ENCODE results near the gene LYVE1. TPM values are rescaled to one million over a fixed set of nuclear protein-coding genes. Genes with fewer than 3 reads are reported as not detected.

Gene LYVE1
- polyA plus RNA-seq, 1 experiment = 0.19 TPM

- Histone ChIP-seq H3K27ac (ENCODE audit: low read depth, low read length) (no peak overlapping the region), H3K27me3 (ENCODE audit: control insufficient read depth, insufficient read depth, low read length) (no peaks in the 10 kb centered on the region), H3K9me3 (ENCODE audit: control insufficient read depth, insufficient read depth, low read length) (no peaks in the 10 kb centered on the region), H3K4me3 (ENCODE audit: low read depth, low read length) (no peak overlapping the region)
- ChIA-PET POLR2A (no interaction called here), CTCF (no interaction called here)
- DNase-seq (ENCODE audit: low read depth, low spot score) = no peak
- no peak for TF ChIP-seq CTCF (IDR thresholded peaks at IDR 0.05; ENCODE audit: low read depth, low read length)
Observed at GRCh38 chr11:10608584-10608983, 40.1 kb upstream of the LYVE1 start.

- CTCF ChIA-PET = interaction anchor here (4.1 kb wide), 1 partner anchor 66 kb away, joined by 15 read pairs; the partner anchor contains the start of gene RNF141
- POLR2A ChIA-PET = interaction anchor here (1.4 to 1.9 kb wide), 2 partner anchors 23 to 67 kb away, joined by 4 to 8 read pairs; partner anchors contain the start of gene RNF141
- no peak for DNase-seq (ENCODE audit: low read depth, low spot score)
- no peak overlapping the region for H3K4me3 ChIP-seq (ENCODE audit: low read depth, low read length)
- no peaks in the 10 kb centered on the region for H3K27me3 ChIP-seq (ENCODE audit: control insufficient read depth, insufficient read depth, low read length)
- no peak for TF ChIP-seq CTCF (IDR thresholded peaks at IDR 0.05; ENCODE audit: low read depth, low read length)
- H3K27ac ChIP-seq (ENCODE audit: low read depth, low read length) = peak overlapping the region; percentile 97
- no peaks in the 10 kb centered on the region for H3K9me3 ChIP-seq (ENCODE audit: control insufficient read depth, insufficient read depth, low read length)
Observed at GRCh38 chr11:10607462-10608132, 39.1 kb upstream of the LYVE1 start.

GRCh38 chr11:10606536-10607208 is 38.2 kb upstream of the LYVE1 start:
- Histone ChIP-seq H3K4me3 (ENCODE audit: low read depth, low read length) (no peak overlapping the region), H3K27me3 (ENCODE audit: control insufficient read depth, insufficient read depth, low read length) (no peaks in the 10 kb centered on the region), H3K27ac (ENCODE audit: low read depth, low read length) (peak overlapping the region; percentile 97), H3K9me3 (ENCODE audit: control insufficient read depth, insufficient read depth, low read length) (no peaks in the 10 kb centered on the region)
- TF ChIP-seq CTCF (IDR thresholded peaks at IDR 0.05; ENCODE audit: low read depth, low read length) = no peak
- ChIA-PET CTCF (interaction anchor here (1.0 to 4.1 kb wide), 2 partner anchors 66 to 94 kb away, joined by 3 to 15 read pairs; partner anchors contain the start of gene RNF141), POLR2A (interaction anchor here (1.0 to 1.9 kb wide), 7 partner anchors 14 to 121 kb away, joined by 3 to 8 read pairs (median 5); partner anchors contain the start of gene RNF141)
- peak; percentile 73 for DNase-seq (ENCODE audit: low read depth, low spot score)

- ChIA-PET POLR2A (interaction anchor here (1.0 to 1.9 kb wide), 7 partner anchors 14 to 122 kb away, joined by 3 to 8 read pairs (median 5); partner anchors contain the start of gene RNF141), CTCF (interaction anchor here (1.0 to 4.1 kb wide), 4 partner anchors 48 to 200 kb away, joined by 3 to 15 read pairs (median 5); partner anchors contain the start of gene RNF141)
- no peak for TF ChIP-seq CTCF (IDR thresholded peaks at IDR 0.05; ENCODE audit: low read depth, low read length)
- H3K27ac ChIP-seq (ENCODE audit: low read depth, low read length) = peak overlapping the region; percentile 97
- H3K4me3 ChIP-seq (ENCODE audit: low read depth, low read length) = no peak overlapping the region
- H3K9me3 ChIP-seq (ENCODE audit: control insufficient read depth, insufficient read depth, low read length) = no peaks in the 10 kb centered on the region
- H3K27me3 ChIP-seq (ENCODE audit: control insufficient read depth, insufficient read depth, low read length) = no peaks in the 10 kb centered on the region
- no peak for DNase-seq (ENCODE audit: low read depth, low spot score)
Observed at GRCh38 chr11:10605941-10606381, 37.5 kb upstream of the LYVE1 start.

Measured in AG04450 (cell line).